ENCODE results near the gene ABI1. TPM values are rescaled to one million over a fixed set of nuclear protein-coding genes. Genes with fewer than 3 reads are reported as not detected.
"Not testable (repeated sequence)": the region's sequence is repeated elsewhere in the genome, so short reads cannot be mapped to it uniquely, and the experiment has no call there.

The ABI1 gene
- total and polyA plus RNA-seq, 7 donors = 13.9 to 33.8 (median 29.7) TPM

DNA sequence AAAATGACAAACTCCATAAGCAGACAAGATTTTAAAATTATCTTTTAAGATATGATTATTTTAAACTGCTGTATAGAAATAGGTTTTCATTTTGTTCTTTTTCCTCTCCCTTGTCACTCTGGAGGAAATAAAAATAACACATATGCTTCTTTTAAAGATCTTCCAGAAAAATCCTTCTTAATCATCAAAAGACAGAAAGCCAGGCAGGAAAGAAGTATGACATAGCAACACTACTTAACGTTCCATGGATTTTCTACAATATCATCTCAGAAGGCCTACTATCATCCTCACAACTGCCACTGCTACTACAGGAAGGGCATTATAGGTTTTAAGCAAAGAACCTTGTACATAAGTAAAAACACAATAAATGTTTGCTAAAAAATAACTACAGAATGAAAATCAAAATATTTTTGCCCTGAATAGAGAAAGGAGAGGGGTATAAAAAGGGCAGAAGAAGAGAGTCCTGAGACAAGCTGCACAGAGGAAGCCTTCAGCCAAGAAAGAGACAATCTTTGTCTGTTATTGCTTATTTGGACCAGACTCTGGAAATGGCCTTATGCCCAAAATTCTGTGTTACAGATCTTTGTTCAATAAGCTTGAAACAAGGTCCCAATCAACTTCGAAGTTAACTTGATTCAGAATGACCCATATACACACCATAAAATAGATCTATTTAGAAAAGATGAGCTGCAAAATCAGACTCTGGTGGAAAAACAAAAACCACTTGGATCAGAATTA, 67.8 kb downstream of the ABI1 start:
- H3K27me3 ChIP-seq (ENCODE audit: insufficient read depth in 3 of 3, low read length in 2 of 3) = no peaks in the 10 kb centered on the region
- no peak overlapping the region for H3K4me3 ChIP-seq
- no peaks in the 10 kb centered on the region for H3K9me3 ChIP-seq
- no peaks in the 10 kb centered on the region for H3K36me3 ChIP-seq (ENCODE audit: insufficient read depth in 1 of 2, low read depth in 1 of 2)
- H3K4me1 ChIP-seq = no peaks in the 10 kb centered on the region
- TF ChIP-seq, protein P1, sequence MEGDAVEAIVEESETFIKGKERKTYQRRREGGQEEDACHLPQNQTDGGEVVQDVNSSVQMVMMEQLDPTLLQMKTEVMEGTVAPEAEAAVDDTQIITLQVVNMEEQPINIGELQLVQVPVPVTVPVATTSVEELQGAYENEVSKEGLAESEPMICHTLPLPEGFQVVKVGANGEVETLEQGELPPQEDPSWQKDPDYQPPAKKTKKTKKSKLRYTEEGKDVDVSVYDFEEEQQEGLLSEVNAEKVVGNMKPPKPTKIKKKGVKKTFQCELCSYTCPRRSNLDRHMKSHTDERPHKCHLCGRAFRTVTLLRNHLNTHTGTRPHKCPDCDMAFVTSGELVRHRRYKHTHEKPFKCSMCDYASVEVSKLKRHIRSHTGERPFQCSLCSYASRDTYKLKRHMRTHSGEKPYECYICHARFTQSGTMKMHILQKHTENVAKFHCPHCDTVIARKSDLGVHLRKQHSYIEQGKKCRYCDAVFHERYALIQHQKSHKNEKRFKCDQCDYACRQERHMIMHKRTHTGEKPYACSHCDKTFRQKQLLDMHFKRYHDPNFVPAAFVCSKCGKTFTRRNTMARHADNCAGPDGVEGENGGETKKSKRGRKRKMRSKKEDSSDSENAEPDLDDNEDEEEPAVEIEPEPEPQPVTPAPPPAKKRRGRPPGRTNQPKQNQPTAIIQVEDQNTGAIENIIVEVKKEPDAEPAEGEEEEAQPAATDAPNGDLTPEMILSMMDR (IDR thresholded peaks at IDR 0.05) = no peak
- intact Hi-C loops (cut with DNase I) = loop anchor here in 1 of 2 donors (5.0 kb wide), 1 partner anchor 64 kb away; no protein-coding TSS in a partner anchor
- DNase-seq = no peak
- no peak for ATAC-seq
- no peak overlapping the region for H3K27ac ChIP-seq
- 26 to 40% (median 29%) methylated on average over 2 of the region's 2 CpGs for WGBS, 3 donors

DNA sequence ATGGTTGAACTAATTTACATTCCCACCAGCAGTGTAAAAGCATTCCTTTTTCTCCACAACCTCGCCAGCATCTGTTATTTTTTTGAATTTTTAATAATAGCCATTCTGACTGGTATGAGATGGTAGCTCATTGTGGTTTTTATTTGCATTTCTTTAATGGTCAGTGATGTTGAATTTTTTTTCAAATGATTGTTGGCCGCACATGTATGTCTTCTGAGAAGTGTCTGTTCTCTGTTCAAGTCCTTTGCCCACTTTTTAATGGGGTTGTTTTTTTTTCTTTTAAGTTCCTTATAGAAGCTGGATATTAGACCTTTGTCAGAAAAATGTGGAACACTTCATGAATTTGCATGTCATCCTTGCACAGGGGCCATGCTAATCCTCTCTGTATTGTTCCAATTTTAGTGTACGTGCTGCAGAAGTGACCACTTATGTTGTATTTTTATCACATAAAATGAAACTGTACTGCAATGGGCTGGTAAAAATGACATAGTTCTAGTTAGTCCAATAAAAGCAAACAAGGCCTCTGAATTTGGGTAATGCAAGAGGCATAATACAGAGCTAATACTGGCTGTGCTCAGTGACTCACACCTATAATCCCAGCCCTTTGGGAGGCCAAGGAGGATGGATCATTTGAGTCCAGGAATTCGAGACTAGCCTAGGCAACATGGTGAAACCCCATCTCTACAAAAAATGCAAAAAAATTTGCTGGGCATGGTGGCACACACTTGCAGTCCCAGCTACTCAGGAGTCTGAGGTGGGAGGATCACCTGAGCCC, 70.3 kb downstream of the ABI1 start:
- Histone ChIP-seq H3K4me1 (no peaks in the 10 kb centered on the region), H3K27ac (no peak overlapping the region), H3K36me3 (ENCODE audit: insufficient read depth in 1 of 2, low read depth in 1 of 2) (no peaks in the 10 kb centered on the region), H3K27me3 (ENCODE audit: insufficient read depth in 3 of 3, low read length in 2 of 3) (no peaks in the 10 kb centered on the region), H3K9me3 (no peaks in the 10 kb centered on the region), H3K4me3 (no peak overlapping the region)
- ATAC-seq = no peak
- TF ChIP-seq, protein P1 (IDR thresholded peaks at IDR 0.05) = no peak
- WGBS, 3 donors = 85 to 90% (median 89%) methylated on average over 4 of the region's 4 CpGs
- intact Hi-C loops (cut with DNase I) = loop anchor here in 1 of 2 donors (5.0 kb wide), 1 partner anchor 67 kb away; no protein-coding TSS in a partner anchor
- DNase-seq = no peak

DNA sequence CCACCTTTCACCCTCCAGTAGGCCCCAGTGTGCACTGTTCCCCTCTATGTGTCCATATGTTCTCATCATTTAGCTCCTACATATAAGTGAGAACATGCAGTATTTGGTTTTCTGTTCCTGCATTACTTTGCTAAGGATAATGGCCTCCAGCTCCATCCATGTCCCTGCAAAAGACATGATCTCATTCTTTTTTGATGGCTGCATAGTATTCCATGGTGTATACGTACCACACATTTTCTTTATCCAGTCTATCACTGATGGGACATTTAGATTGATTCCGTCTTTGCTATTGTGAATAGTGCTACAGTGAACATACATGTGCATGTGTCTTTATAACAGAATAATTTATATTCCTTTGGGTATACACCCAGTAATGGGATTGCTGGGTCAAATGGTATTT, 71.0 kb downstream of the ABI1 start:
- not testable (repeated sequence) for H3K4me3 ChIP-seq; ATAC-seq; H3K27me3 ChIP-seq (ENCODE audit: insufficient read depth in 3 of 3, low read length in 2 of 3); H3K4me1 ChIP-seq; DNase-seq; H3K27ac ChIP-seq; H3K9me3 ChIP-seq; H3K36me3 ChIP-seq (ENCODE audit: insufficient read depth in 1 of 2, low read depth in 1 of 2)
- 97 to 99% (median 99%) methylated on average over 2 of the region's 2 CpGs for WGBS, 3 donors
- intact Hi-C loops (cut with DNase I) = loop anchor here in 1 of 2 donors (5.0 kb wide), 1 partner anchor 68 kb away; no protein-coding TSS in a partner anchor

DNA sequence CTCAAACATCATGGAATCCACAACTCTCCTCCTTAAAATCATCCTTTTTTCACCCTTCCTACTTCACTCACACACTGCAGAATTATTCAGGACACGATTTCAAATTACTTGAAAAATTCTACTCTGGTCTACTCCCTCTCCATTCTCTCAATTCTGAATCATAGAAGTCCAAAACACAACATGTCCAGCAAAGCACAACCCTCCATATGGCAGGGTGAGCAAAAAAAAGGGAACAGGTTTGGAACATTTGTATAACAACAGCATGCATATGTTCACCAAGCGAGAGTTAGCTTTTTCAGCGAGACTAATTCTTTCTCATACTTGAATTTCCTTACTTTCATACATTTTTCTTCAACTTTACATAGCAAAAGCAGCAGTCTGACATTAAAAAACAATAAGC, 73.4 kb downstream of the ABI1 start:
- intact Hi-C loops (cut with DNase I) = no loop called here
- WGBS, 3 donors = 96 to 97% (median 96%) methylated on average over 3 of the region's 3 CpGs
- H3K36me3 ChIP-seq (ENCODE audit: insufficient read depth in 1 of 2, low read depth in 1 of 2) = no peaks in the 10 kb centered on the region
- H3K27ac ChIP-seq = no peak overlapping the region
- ATAC-seq (no peak), DNase-seq (no peak)
- TF ChIP-seq, protein P1 (IDR thresholded peaks at IDR 0.05) = no peak
- peaks cover 4% of the 10 kb centered on the region for H3K4me1 ChIP-seq
- no peak overlapping the region for H3K4me3 ChIP-seq
- H3K9me3 ChIP-seq = no peaks in the 10 kb centered on the region
- H3K27me3 ChIP-seq (ENCODE audit: insufficient read depth in 3 of 3, low read length in 2 of 3) = no peaks in the 10 kb centered on the region

DNA sequence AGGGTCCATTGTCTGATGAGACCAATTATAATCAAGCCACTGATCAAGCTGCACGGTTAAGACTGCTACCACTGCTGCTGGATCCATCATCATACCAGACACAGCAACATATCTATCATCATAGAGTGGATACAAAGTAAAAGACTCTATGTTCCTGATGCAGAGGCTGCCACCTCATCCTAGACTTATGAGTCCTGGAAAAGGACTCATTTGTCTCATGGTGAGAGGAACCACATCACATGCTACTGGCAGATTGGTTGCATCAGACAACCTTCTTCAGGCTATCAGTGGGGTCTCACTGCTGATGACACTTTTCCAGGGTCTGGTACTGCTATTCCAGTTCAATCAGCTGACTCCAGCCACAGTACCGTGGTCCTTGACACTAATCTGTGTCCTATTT, 79.0 kb downstream of the ABI1 start:
- Histone ChIP-seq H3K4me1 (peaks cover 31% of the 10 kb centered on the region), H3K9me3 (no peaks in the 10 kb centered on the region), H3K36me3 (ENCODE audit: insufficient read depth in 1 of 2, low read depth in 1 of 2) (no peaks in the 10 kb centered on the region), H3K27me3 (ENCODE audit: insufficient read depth in 3 of 3, low read length in 2 of 3) (no peaks in the 10 kb centered on the region), H3K27ac (no peak overlapping the region), H3K4me3 (no peak overlapping the region)
- intact Hi-C loops (cut with DNase I) = no loop called here
- TF ChIP-seq, protein P1 (IDR thresholded peaks at IDR 0.05) = no peak
- WGBS, 3 donors = 68 to 93% (median 83%) methylated on average over 2 of the region's 2 CpGs
- ATAC-seq (peak in 3 of 4 donors; percentile 27 to 54 (median 33)), DNase-seq (no peak)
